Choroid plexus epithelial cell (primary cell): Measurements from ENCODE around the gene CAPN7.
"Not testable (repeated sequence)": the region's sequence is repeated elsewhere in the genome, so short reads cannot be mapped to it uniquely, and the experiment has no call there.

Experiments used
- DNase-seq: peaks from one replicate; pipeline ENCODE4 v3.0.0-alpha.2; 2010; ENCODE audit warnings: low read depth
- H3K4me3 ChIP-seq: 2 replicates; pipeline ENCODE4 v1.5.1; 2011; ENCODE audit warnings: low read depth, mild to moderate bottlenecking, control low read depth, low read length, moderate library complexity
- TF ChIP-seq, protein P1 (sequence below): conservative IDR thresholded peaks from 2 replicates; pipeline ENCODE4 v1.5.1; 2011; ENCODE audit warnings: low read depth, mild to moderate bottlenecking, control low read depth, inconsistent platforms, low read length, moderate library complexity

Gene CAPN7

DNA sequence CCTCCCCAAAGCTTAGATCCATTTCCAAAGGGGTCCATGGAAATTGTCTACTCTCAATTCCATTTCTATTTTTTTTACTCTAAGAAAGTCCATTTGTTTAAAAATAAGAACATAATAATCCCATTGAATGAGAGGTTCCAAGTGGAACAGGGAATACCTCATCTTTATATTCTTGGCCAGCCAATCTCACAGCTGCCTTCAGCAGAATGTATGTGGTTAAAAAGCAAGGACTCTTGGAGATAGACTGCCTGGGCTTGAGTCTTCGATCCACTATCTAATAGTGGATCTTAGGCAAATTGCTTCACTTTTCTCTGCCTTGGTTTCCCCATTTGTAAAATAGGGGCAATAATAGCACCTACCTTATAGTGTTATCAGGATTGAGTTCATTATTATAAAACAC, 24.5 kb upstream of the CAPN7 start:
- no peak for DNase-seq
- no peak overlapping the region for H3K4me3 ChIP-seq
- TF ChIP-seq, protein P1, sequence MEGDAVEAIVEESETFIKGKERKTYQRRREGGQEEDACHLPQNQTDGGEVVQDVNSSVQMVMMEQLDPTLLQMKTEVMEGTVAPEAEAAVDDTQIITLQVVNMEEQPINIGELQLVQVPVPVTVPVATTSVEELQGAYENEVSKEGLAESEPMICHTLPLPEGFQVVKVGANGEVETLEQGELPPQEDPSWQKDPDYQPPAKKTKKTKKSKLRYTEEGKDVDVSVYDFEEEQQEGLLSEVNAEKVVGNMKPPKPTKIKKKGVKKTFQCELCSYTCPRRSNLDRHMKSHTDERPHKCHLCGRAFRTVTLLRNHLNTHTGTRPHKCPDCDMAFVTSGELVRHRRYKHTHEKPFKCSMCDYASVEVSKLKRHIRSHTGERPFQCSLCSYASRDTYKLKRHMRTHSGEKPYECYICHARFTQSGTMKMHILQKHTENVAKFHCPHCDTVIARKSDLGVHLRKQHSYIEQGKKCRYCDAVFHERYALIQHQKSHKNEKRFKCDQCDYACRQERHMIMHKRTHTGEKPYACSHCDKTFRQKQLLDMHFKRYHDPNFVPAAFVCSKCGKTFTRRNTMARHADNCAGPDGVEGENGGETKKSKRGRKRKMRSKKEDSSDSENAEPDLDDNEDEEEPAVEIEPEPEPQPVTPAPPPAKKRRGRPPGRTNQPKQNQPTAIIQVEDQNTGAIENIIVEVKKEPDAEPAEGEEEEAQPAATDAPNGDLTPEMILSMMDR: no peak

DNA sequence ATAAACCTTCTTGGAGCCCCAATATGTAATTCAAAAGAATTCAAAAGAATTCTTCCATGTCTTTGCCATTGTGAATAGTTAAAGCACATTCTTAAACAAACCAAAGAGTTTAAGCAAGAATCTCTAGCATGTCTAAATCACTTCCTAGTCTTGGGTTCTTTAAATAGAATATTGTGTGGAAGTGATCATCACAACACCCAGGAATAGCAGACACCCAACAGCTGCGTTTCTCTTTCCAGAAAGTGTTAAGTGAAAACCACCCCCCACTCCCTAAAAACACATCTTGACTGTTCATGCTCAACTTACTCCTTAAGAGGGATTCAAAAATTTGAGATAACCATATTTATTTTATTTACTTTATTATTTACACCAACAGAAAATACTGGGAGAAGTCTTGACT, 24.1 kb upstream of the CAPN7 start:
- TF ChIP-seq, protein P1: no peak
- no peak overlapping the region for H3K4me3 ChIP-seq
- no peak for DNase-seq

DNA sequence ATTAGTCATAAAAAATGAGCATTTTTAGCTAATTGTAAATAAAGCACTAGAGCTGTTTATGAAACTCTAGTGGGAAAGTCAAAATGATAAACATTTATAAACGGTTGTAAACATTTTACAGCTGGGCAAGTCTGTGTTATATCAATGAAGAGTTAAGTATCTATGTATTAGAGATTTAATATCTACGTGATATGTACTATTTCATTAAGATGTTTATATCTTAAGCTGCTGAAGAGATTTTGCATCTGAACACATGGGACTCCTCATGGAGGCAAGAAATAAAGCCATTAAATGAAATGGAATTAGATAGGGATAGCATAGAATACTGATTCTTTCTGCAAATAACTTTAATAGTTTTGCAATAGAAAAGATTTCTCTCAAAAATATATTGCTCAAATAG, 23.0 kb upstream of the CAPN7 start:
- H3K4me3 ChIP-seq: no peak overlapping the region
- DNase-seq: no peak
- TF ChIP-seq, protein P1: no peak

DNA sequence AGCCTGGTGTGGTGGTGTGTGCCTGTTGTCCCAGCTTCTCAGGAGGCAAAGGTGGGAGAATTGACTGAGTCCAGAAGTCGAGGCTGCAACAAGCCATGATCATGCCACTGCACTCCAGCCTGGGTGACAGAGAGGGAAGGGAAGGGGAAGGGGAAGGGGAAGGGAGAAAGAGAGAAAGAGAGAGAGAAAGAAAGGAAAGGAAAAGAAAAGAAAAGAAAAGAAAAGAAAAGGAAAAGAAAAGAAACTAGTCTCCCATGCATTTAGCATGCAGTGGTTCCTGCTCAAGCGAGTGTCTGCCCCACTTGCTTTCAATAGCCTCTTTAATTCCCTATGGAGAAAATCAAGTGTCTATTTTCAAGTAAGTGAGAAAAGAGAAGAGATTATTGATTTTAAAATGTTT, 20.6 kb upstream of the CAPN7 start:
- H3K4me3 ChIP-seq: no peak overlapping the region
- TF ChIP-seq, protein P1: no peak
- DNase-seq: no peak

DNA sequence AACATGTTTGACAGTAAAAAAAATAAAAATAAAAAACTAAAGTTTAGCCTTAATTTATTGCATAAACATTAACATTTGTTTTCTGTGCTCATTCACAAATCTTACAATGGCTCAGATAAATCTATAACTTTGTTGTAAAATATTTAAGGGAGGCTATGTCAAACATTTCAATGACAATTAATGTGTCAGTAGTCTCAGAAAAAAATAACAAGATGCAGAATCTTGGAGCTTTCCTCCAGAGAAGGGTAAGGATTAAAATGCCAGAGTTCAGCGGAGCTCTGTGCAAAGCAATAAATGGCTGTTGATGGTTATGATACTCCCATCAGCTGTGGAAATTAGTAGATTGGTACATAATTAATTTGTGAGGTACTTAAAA, 20.0 kb upstream of the CAPN7 start:
- no peak for DNase-seq
- no peak overlapping the region for H3K4me3 ChIP-seq
- TF ChIP-seq, protein P1: no peak

DNA sequence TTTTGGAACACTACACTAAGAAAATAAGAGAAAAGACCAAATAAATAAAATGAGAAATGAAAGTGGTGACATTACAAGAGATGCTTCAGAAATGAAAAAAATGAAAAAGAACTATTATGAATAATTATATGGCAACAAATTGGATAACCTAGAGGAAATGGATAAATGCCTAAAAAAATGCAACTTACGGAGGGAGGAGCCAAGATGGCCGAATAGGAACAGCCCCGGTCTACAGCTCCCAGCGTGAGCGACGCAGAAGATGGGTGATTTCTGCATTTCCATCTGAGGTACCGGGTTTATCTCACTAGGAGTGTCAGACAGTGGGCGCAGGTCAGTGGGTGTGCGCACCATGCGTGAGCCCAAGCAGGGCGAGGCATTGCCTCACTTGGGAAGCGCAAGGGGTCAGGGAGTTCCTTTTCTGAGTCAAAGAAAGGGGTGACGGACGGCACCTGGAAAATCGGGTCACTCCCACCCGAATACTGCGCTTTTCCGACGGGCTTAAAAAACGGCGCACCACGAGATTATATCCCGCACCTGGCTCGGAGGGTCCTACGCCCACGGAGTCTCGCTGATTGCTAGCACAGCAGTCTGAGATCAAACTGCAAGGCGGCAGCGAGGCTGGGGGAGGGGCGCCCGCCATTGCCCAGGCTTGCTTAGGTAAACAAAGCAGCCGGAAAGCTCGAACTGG, 19.4 kb upstream of the CAPN7 start:
- not testable (repeated sequence) for H3K4me3 ChIP-seq, DNase-seq

DNA sequence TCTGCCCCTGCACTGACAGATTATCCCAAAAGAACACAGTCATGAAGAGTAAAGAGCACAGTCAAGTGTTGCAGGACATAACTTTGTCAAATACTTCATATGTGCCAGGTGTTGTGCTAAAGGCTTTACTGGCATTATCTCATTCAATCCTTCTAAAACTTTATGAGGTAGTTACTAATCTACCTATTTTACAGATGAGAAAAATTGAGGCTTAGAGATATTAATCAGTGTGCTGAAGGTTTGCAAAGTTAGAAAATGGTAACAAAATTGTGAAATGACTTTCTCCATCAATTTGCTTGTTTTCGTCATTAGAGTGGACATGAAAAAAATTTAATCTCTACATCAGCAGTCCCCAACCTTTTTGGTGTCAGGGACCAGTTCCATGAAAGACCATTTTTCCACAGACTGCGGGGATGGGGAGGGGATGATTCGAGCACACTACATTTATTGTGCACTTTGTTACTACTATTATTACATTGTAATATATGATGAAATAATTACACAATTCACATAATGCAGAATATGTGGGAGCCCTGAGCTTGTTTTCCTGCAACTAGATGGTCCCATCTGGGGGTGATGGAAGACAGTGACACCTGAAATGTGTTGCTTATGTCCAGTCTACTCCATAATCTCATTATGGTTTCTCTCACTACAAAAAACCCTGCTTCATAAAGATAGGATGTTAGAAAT, 8.6 kb upstream of the CAPN7 start:
- no peak for DNase-seq
- TF ChIP-seq, protein P1: no peak
- H3K4me3 ChIP-seq: no peak overlapping the region
